Peyer's patch (tissue), 4 donors: Measurements from ENCODE around the gene ZNF407.

Source experiments
- CTCF ChIP-seq, 6 experiments: fragments of 450-650 bp in 4 of 6; fragments of 200-600 bp in 2 of 6; sonication (generic) in 1 of 6; IDR thresholded peaks; one replicate each; pipeline ENCODE4 v1.5.1; 2017 to 2019; ENCODE audit warnings: antibody characterized with exemption in 6 of 6, mild to moderate bottlenecking in 3 of 6, moderate library complexity in 1 of 6
- POLR2A ChIP-seq, 2 donors: fragments of 450-650 bp; IDR thresholded peaks; one replicate each; pipeline ENCODE4 v1.5.1; 2017; ENCODE audit warnings: antibody characterized with exemption in 2 of 2, mild to moderate bottlenecking in 2 of 2, moderate library complexity in 2 of 2

GRCh38 chr18:74849301-74849700 lies 251.6 kb downstream of the ZNF407 start:
- no peak for TF ChIP-seq CTCF (IDR thresholded peaks at IDR 0.05)
- TF ChIP-seq POLR2A (IDR thresholded peaks at IDR 0.05): no peak
